GM10248 (cell line): ENCODE measurements around the gene RNF220.

ENCODE experiments used
- CTCF ChIA-PET: fragments of 300-600 bp; sonication (Branson Sonifier 250); formaldehyde crosslinking; extraction: SDS; loops from one replicate; lab custom pipeline; 2021; ENCODE audit warnings: antibody characterized with exemption; lab: Yijun Ruan, JAX
- POLR2A ChIA-PET: fragments of 350-650 bp; sonication (Branson Sonifier 250); formaldehyde crosslinking; extraction: SDS; loops from one replicate; lab custom pipeline; 2020; ENCODE audit warnings: antibody characterized with exemption; lab: Yijun Ruan, JAX
- DNase-seq: peaks from one replicate; pipeline ENCODE4 v3.0.0; 2012; ENCODE audit errors: extremely low spot score
- TF ChIP-seq, protein P1 (sequence below): IDR thresholded peaks from 2 replicates; pipeline ENCODE4 v1.5.1; 2012; ENCODE audit warnings: mild to moderate bottlenecking, low read depth; ENCODE audit errors: extremely low read depth, missing control alignments, control extremely low read depth

Gene RNF220

DNA sequence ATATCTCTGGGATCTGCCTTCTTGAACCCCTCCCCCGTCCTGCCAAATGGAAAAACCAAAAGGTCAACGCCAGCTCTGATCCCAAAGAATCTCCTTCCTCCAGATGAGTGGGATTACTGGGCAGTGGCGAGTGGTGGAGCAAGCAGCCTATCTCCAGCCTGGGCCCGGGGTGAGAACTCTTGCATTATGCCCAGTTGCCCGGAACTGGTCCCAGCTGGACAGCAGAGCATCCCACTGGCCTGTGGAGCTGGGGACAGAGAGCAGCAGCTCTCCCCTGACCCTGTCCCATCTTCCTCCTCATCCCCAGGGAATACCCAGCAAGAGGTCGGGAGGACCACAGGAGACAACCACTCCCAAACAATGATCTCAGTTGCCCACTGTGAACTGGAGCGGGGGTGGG, 138.7 kb downstream of the RNF220 start:
- POLR2A ChIA-PET = no interaction called here
- CTCF ChIA-PET = interaction anchor here (1.5 kb wide), 1 partner anchor 28 kb away, joined by 4 read pairs; no protein-coding TSS in a partner anchor

DNA sequence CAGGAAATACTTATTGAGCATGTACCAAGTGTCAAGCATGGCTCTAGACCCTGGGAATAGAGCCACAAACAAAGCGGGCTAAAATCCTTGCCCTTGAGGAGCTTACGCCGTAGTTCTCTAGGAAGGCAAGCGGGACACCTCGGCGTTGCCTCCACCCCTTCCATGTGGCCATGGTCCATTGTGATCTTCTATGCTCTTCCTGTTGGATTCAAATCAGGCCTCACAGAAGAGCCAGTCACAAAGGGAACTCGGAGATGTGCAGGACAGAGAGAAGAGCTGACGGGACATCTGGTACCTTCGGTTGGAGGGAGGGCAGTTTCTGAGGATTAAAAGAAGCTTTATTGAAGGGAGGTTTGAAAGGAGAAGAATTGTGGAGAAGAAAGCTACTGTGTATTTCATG, 139.9 kb downstream of the RNF220 start:
- TF ChIP-seq, protein P1, sequence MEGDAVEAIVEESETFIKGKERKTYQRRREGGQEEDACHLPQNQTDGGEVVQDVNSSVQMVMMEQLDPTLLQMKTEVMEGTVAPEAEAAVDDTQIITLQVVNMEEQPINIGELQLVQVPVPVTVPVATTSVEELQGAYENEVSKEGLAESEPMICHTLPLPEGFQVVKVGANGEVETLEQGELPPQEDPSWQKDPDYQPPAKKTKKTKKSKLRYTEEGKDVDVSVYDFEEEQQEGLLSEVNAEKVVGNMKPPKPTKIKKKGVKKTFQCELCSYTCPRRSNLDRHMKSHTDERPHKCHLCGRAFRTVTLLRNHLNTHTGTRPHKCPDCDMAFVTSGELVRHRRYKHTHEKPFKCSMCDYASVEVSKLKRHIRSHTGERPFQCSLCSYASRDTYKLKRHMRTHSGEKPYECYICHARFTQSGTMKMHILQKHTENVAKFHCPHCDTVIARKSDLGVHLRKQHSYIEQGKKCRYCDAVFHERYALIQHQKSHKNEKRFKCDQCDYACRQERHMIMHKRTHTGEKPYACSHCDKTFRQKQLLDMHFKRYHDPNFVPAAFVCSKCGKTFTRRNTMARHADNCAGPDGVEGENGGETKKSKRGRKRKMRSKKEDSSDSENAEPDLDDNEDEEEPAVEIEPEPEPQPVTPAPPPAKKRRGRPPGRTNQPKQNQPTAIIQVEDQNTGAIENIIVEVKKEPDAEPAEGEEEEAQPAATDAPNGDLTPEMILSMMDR = no peak
- POLR2A ChIA-PET = no interaction called here
- DNase-seq = no peak
- CTCF ChIA-PET = interaction anchor here (1.5 kb wide), 1 partner anchor 27 kb away, joined by 4 read pairs; no protein-coding TSS in a partner anchor

More for the DNA sequence above, 138.7 kb downstream of the RNF220 start:
- TF ChIP-seq, protein P1 = no peak
- DNase-seq = no peak

DNA sequence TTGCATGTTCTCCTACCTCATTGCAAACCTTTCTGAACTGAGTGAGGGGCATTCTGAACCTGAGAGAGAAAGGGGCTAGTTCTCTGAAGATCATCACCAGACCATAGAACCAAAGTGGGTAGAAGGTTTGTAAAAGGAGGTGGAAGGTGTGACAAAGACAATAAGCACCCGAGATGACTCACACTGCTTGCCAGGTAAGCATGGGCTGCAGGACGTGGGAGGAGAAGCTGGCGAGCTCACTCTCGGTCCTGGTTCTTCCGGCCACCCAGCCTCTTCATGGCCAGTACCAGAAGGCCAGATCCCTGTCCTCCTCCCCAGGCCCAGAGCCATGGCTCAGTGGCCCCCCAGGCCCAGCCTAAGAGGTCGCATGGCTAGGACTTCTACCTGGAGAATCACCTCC, 140.9 kb downstream of the RNF220 start:
- ChIA-PET CTCF (interaction anchor here (0.8 to 0.9 kb wide), 2 partner anchors 107 to 168 kb away, joined by 3 to 4 read pairs; no protein-coding TSS in a partner anchor), POLR2A (no interaction called here)
- no peak for DNase-seq
- TF ChIP-seq, protein P1 = no peak

- TF ChIP-seq, protein P1 = peak; percentile 3
- CTCF ChIA-PET = interaction anchor here (0.8 to 2.1 kb wide), 5 partner anchors 7 to 169 kb away, joined by 3 to 7 read pairs (median 3); no protein-coding TSS in a partner anchor
- POLR2A ChIA-PET = no interaction called here
- DNase-seq = no peak
Observed at GRCh38 chr1:44546403-44547053, 141.5 kb downstream of the RNF220 start.

DNA sequence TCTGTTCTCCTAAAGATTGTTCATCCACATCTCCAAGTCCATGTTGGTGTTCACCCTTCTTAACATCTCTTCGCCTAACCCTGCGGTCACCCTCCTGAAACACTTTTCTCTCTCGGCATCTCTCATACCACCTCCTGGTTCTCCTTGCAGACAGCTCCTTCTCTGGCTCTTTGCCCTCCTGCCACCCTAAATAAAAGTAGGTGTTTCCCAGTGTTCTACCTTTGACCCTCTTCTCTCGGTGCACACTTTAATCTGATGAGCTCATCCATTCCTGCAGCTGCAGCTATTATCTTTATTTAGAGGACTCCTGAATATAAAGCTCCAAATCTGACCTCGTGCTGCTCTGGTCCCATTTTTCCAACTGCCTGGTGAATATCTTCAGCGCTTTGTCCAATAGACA, 142.3 kb downstream of the RNF220 start:
- CTCF ChIA-PET = interaction anchor here (1.0 to 2.1 kb wide), 5 partner anchors 8 to 170 kb away, joined by 3 to 7 read pairs (median 3); no protein-coding TSS in a partner anchor
- TF ChIP-seq, protein P1 = no peak

GRCh38 chr1:44547837-44548236, 142.8 kb downstream of the RNF220 start:
- ChIA-PET CTCF (interaction anchor here (1.0 to 2.1 kb wide), 5 partner anchors 8 to 170 kb away, joined by 3 to 7 read pairs (median 3); no protein-coding TSS in a partner anchor), POLR2A (no interaction called here)
- DNase-seq = no peak
- TF ChIP-seq, protein P1 = no peak

More for the DNA sequence above, 142.3 kb downstream of the RNF220 start:
- DNase-seq = no peak
- POLR2A ChIA-PET = no interaction called here
